Astrocyte (in vitro differentiated cells and primary cell): ENCODE data around the gene UQCC2.

Source experiments
- EZH2 ChIP-seq: IDR thresholded peaks from 2 replicates; pipeline ENCODE4 v1.6.1; 2012; ENCODE audit warnings: mild to moderate bottlenecking, low read length, inconsistent platforms; ENCODE audit not compliant: insufficient read depth
- TF ChIP-seq, protein P1 (sequence below): IDR thresholded peaks from 2 replicates; pipeline ENCODE4 v1.5.1; 2011; ENCODE audit warnings: low read depth, mild to moderate bottlenecking, inconsistent platforms, low read length, moderate library complexity; ENCODE audit not compliant: insufficient read depth

DNA sequence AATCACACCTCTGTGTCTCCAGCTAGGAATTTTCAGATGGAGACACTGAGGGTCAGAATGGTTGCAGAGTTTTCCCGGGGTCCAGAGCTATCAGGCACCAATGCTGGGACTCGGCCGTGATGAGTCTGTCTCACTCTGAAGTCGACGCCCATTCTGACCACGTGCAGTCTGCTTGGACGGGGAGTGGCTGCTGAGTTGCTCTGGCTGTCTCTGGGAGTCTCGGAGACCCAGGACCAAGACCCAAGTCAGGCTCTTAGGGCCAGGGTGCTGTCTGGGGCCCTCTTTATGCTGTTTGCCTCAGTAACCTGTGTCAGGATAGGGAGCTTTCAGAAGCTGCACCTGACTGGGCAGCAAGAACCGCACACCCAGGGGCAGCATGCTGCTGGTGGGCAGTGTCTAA is 30.6 kb upstream of the UQCC2 start:
- TF ChIP-seq, protein P1, sequence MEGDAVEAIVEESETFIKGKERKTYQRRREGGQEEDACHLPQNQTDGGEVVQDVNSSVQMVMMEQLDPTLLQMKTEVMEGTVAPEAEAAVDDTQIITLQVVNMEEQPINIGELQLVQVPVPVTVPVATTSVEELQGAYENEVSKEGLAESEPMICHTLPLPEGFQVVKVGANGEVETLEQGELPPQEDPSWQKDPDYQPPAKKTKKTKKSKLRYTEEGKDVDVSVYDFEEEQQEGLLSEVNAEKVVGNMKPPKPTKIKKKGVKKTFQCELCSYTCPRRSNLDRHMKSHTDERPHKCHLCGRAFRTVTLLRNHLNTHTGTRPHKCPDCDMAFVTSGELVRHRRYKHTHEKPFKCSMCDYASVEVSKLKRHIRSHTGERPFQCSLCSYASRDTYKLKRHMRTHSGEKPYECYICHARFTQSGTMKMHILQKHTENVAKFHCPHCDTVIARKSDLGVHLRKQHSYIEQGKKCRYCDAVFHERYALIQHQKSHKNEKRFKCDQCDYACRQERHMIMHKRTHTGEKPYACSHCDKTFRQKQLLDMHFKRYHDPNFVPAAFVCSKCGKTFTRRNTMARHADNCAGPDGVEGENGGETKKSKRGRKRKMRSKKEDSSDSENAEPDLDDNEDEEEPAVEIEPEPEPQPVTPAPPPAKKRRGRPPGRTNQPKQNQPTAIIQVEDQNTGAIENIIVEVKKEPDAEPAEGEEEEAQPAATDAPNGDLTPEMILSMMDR = no peak
- no peak for TF ChIP-seq EZH2
